ENCODE results near the gene ZNF607.

GRCh38 chr19:37695144-37695899 is 24.2 kb downstream of the ZNF607 start:
- TF ChIP-seq GATA3 (IDR thresholded peaks at IDR 0.05; ENCODE audit: low read depth, low read length) (no peak), GATA2 (IDR thresholded peaks at IDR 0.05; ENCODE audit: low read depth, low read length) (no peak)

Data from SH-SY5Y (cell line).